Type B pancreatic cell (in vitro differentiated cells): ENCODE data around the gene SF3B2. TPM values are rescaled to one million over a fixed set of nuclear protein-coding genes. Genes with fewer than 3 reads are reported as not detected.
A peak's percentile ranks its signal among the peaks of the same experiment; 100 is the strongest.

Experiments used
- DNase-seq: peaks from one replicate; pipeline ENCODE4 v3.0.0; 2021; ENCODE audit warnings: mixed read lengths; ENCODE audit not compliant: unreplicated experiment; ENCODE audit errors: extremely low spot score
- H3K27ac Mint-ChIP-seq: 2 replicates; pipeline ENCODE4 v1.8.0; 2021; ENCODE audit warnings: mild to moderate bottlenecking, mixed read lengths
- H3K27me3 Mint-ChIP-seq: 2 replicates; pipeline ENCODE4 v1.8.0; 2021; ENCODE audit warnings: mixed read lengths
- H3K36me3 Mint-ChIP-seq: 2 replicates; pipeline ENCODE4 v1.8.0; 2021; ENCODE audit warnings: mixed read lengths
- H3K4me1 Mint-ChIP-seq: one replicate; pipeline ENCODE4 v1.8.0; 2021; ENCODE audit warnings: mixed read lengths; ENCODE audit not compliant: unreplicated experiment
- H3K4me3 Mint-ChIP-seq: 2 replicates; pipeline ENCODE4 v1.8.0; 2021; ENCODE audit warnings: mild to moderate bottlenecking, mixed read lengths
- H3K9me3 Mint-ChIP-seq: 2 replicates; pipeline ENCODE4 v1.8.0; 2021; ENCODE audit warnings: mixed read lengths
- CTCF ChIP-seq: fragments of 200-600 bp; sonication (generic); conservative IDR thresholded peaks from 2 replicates; pipeline ENCODE4 v1.5.0; 2021; ENCODE audit warnings: antibody characterized with exemption, mild to moderate bottlenecking
- total RNA-seq: library from RNA; stranded (reverse); gene quantifications from 2 replicates; pipeline ENCODE4 v1.2.1, GENCODE V29; 2021; ENCODE audit warnings: low replicate concordance

SF3B2 gene
- total RNA-seq, 1 donor from 2014 or later: 210 TPM

GRCh38 chr11:66104057-66104638 lies 52.0 kb downstream of the SF3B2 start:
- H3K36me3 Mint-ChIP-seq: peaks cover 10% of the 10 kb centered on the region
- no peak overlapping the region for H3K4me3 Mint-ChIP-seq
- no peak for DNase-seq
- H3K27me3 Mint-ChIP-seq: no peaks in the 10 kb centered on the region
- no peaks in the 10 kb centered on the region for H3K9me3 Mint-ChIP-seq
- H3K27ac Mint-ChIP-seq: no peak overlapping the region
- no peak for TF ChIP-seq CTCF
- peaks cover 23% of the 10 kb centered on the region for H3K4me1 Mint-ChIP-seq

DNA sequence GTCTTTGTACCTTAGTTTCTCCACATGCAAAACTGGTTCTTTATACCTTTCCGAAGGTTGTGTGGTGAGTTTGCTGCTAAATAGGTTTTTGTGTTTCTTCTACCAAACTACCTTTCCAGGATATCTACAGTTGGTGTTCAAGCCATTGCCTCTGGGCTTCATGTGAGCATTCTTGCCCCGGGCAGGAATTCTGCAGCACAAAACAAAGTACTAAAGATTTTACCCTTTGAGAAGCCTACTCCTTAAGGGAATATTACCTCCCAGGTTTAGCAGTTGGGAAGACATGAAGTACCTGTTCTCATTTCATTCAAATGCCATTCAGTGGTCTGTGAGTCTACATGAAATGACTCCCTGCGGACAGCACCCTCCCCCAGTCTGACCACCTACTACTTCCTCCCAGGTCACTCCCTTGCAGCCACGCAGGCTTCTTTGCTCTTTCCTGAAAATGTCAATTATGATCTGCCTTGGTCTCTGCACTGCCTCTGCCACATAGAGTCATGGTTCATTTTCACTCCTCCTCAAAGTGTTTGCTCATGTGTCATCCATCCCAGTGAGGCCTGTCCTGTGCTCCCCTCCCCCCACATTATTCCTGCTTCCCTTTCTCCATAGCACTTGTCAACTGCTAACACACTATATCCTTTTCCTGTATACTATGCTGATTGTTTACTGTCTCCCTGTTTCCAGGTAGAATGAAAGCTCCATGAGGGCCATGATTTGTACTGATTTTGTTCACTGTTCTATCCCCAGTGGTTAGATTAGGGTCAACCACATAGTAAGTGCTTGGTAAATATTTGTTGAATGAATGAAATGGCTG lies 54.8 kb downstream of the SF3B2 start:
- no peaks in the 10 kb centered on the region for H3K9me3 Mint-ChIP-seq
- TF ChIP-seq CTCF: no peak
- no peaks in the 10 kb centered on the region for H3K27me3 Mint-ChIP-seq
- H3K4me3 Mint-ChIP-seq: no peak overlapping the region
- peak overlapping the region; percentile 73 for H3K27ac Mint-ChIP-seq
- peaks cover 10% of the 10 kb centered on the region for H3K36me3 Mint-ChIP-seq
- DNase-seq: no peak
- H3K4me1 Mint-ChIP-seq: peaks cover 16% of the 10 kb centered on the region

GRCh38 chr11:66107600-66108510 lies 55.7 kb downstream of the SF3B2 start:
- H3K4me1 Mint-ChIP-seq: peaks cover 24% of the 10 kb centered on the region
- no peak for TF ChIP-seq CTCF
- H3K9me3 Mint-ChIP-seq: no peaks in the 10 kb centered on the region
- H3K27me3 Mint-ChIP-seq: no peaks in the 10 kb centered on the region
- H3K36me3 Mint-ChIP-seq: peaks cover 10% of the 10 kb centered on the region
- peak overlapping the region; percentile 73 for H3K27ac Mint-ChIP-seq
- peak overlapping the region; percentile 13 for H3K4me3 Mint-ChIP-seq
- DNase-seq: no peak

DNA sequence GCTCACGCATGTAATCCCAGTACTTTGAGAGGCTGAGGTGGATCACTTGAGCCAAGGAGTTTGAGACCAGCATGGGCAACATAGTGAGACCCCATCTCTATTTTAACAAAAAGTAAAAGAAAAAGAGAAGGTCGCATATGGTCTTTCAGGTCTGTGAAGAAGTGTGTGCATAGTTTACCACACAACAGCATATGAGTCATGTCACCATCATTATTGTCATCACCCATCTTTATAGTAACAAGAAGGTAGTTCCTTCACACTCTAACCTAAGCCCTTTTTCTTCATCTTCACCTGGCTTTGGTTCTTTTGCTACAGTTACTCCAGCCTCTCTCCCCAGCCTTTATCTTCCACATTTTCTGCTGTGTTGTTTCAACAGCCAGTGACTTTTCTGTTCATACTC lies 57.1 kb downstream of the SF3B2 start:
- no peaks in the 10 kb centered on the region for H3K9me3 Mint-ChIP-seq
- H3K27me3 Mint-ChIP-seq: no peaks in the 10 kb centered on the region
- H3K36me3 Mint-ChIP-seq: peaks cover 7% of the 10 kb centered on the region
- H3K27ac Mint-ChIP-seq: no peak overlapping the region
- no peak overlapping the region for H3K4me3 Mint-ChIP-seq
- peaks cover 31% of the 10 kb centered on the region for H3K4me1 Mint-ChIP-seq
- DNase-seq: no peak
- TF ChIP-seq CTCF: no peak

DNA sequence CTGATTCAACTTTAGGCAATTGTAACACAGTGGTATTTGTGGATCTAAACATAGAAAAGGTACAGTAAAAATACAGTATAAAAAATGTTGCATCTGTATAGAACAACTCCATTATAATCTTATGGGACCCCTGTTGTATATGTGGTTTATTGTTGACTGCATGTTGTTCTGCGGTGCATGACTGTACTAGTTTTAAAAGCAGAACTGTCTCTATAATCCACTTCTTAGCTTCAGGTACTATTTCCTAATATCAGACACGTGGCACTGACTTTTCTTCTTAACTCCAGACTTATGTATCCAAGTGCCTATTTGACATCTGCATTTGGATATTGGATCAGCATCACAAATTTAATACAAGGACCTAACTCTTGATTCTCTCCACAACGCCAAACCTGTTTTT lies 59.0 kb downstream of the SF3B2 start:
- Mint-ChIP-seq H3K4me1 (peaks cover 42% of the 10 kb centered on the region), H3K9me3 (no peaks in the 10 kb centered on the region), H3K27me3 (no peaks in the 10 kb centered on the region), H3K4me3 (no peak overlapping the region), H3K27ac (no peak overlapping the region), H3K36me3 (peaks cover 7% of the 10 kb centered on the region)
- no peak for TF ChIP-seq CTCF
- no peak for DNase-seq
